K562 (cell line): ENCODE measurements around the gene GALNS. TPM values are rescaled to one million over a fixed set of nuclear protein-coding genes. Genes with fewer than 3 reads are reported as not detected.

Experiments
- ARHGAP35 ChIP-seq: fragments of 450-650 bp; IDR thresholded peaks from 2 replicates; pipeline ENCODE4 v1.6.1; 2018; ENCODE audit not compliant: partially characterized antibody
- FIP1L1 ChIP-seq: fragments of 200-400 bp; formaldehyde crosslinking; IDR thresholded peaks from 2 replicates; pipeline ENCODE4 v1.6.1; 2018; ENCODE audit warnings: mild to moderate bottlenecking, low read depth, low read length; ENCODE audit not compliant: poor library complexity, severe bottlenecking
- HNRNPK ChIP-seq: fragments of 200-400 bp; formaldehyde crosslinking; IDR thresholded peaks from one replicate; pipeline ENCODE4 v1.6.1; 2018; ENCODE audit warnings: mild to moderate bottlenecking, low read depth, low read length; ENCODE audit not compliant: poor library complexity, severe bottlenecking
- IRF1 ChIP-seq: sonication (generic); formaldehyde crosslinking; IDR thresholded peaks from 2 replicates; pipeline ENCODE4 v1.8.0; 2022; ENCODE audit warnings: missing genetic modification reagents, mild to moderate bottlenecking, borderline replicate concordance
- KDM4B ChIP-seq, 2 experiments: fragments of 450-650 bp in 1 of 2; sonication (generic) in 1 of 2; IDR thresholded peaks; 2 replicates each; pipeline ENCODE4 v1.6.1; 2016 to 2017; ENCODE audit warnings: borderline replicate concordance in 2 of 2, antibody characterized with exemption in 1 of 2, low read depth in 1 of 2, mild to moderate bottlenecking in 1 of 2
- MEIS2 ChIP-seq: fragments of 450-650 bp; IDR thresholded peaks from 2 replicates; pipeline ENCODE4 v1.6.1; 2014; ENCODE audit warnings: mild to moderate bottlenecking; ENCODE audit not compliant: partially characterized antibody
- NFRKB ChIP-seq: fragments of 450-650 bp; IDR thresholded peaks from 2 replicates; pipeline ENCODE4 v1.6.1; 2016; ENCODE audit warnings: low read depth
- PPARD ChIP-seq: fragments of 250-450 bp; sonication (Bioruptor Pico); IDR thresholded peaks from 2 replicates; pipeline ENCODE4 v1.8.0; 2022; ENCODE audit warnings: inconsistent platforms, mild to moderate bottlenecking, moderate library complexity
- RBFOX2 ChIP-seq: fragments of 200-400 bp; formaldehyde crosslinking; IDR thresholded peaks from 2 replicates; pipeline ENCODE4 v1.6.1; 2017; ENCODE audit warnings: low read depth, mild to moderate bottlenecking, low read length, moderate library complexity
- RBM22 ChIP-seq: fragments of 200-400 bp; formaldehyde crosslinking; IDR thresholded peaks from 2 replicates; pipeline ENCODE4 v1.6.1; 2018; ENCODE audit warnings: low read length, low read depth; ENCODE audit not compliant: poor library complexity, severe bottlenecking
- SFPQ ChIP-seq: fragments of 200-400 bp; formaldehyde crosslinking; IDR thresholded peaks from 2 replicates; pipeline ENCODE4 v1.6.1; 2017; ENCODE audit warnings: mild to moderate bottlenecking, low read depth, low read length, moderate library complexity
- ZBED1 ChIP-seq: IDR thresholded peaks from 2 replicates; pipeline ENCODE4 v1.6.1; 2014
- ZNF121 ChIP-seq: sonication (generic); formaldehyde crosslinking; conservative IDR thresholded peaks from 2 replicates; pipeline ENCODE4 v1.8.0; 2022; ENCODE audit warnings: missing genetic modification reagents
- ZNF253 ChIP-seq: fragments of 250-450 bp; sonication (Bioruptor Pico); conservative IDR thresholded peaks from 2 replicates; pipeline ENCODE4 v1.6.1; 2021; ENCODE audit warnings: mild to moderate bottlenecking
- ZNF551 ChIP-seq: fragments of 250-450 bp; sonication (Bioruptor Pico); IDR thresholded peaks from 2 replicates; pipeline ENCODE4 v1.5.0; 2021; ENCODE audit warnings: mild to moderate bottlenecking, moderate library complexity
- ZNF695 ChIP-seq: fragments of 450-650 bp; formaldehyde crosslinking; IDR thresholded peaks from 2 replicates; pipeline ENCODE4 v1.4.0; 2020; ENCODE audit warnings: mild to moderate bottlenecking, moderate library complexity
- polyA plus RNA-seq, 8 experiments: library from polyadenylated mRNA; depleted of rRNA in 4 of 8; stranded (reverse) in 5 of 8; unstranded in 3 of 8; fragments of >200 nt; fragmentation: Nextera tagmentation in 2 of 8; fragmentation: Illumina TruSeq in 1 of 8; extraction: Ambion mirVana in 2 of 8; extraction: Trizol in 1 of 8; gene quantifications; 2 replicates each; pipeline versions ENCODE4 v1.2.1 to v1.2.3, GENCODE V29; 2011 to 2014; ENCODE audit warnings: inconsistent platforms in 1 of 8, missing spikeins in 1 of 8
- total RNA-seq, 7 experiments: library from RNA; depleted of rRNA in 6 of 7; stranded (reverse); fragments of >200 nt in 6 of 7; fragmentation: Illumina TruSeq in 2 of 7; extraction: Trizol in 2 of 7; gene quantifications; 2 replicates each; pipeline versions ENCODE4 v1.2.1 to v1.2.3, GENCODE V29; 2011 to 2021; ENCODE audit warnings: low replicate concordance in 1 of 7
- TF ChIP-seq, protein P1 (sequence below), 3 experiments: fragments of 200-800 bp in 1 of 3; sonication (Bioruptor generic) in 1 of 3; sonication (generic) in 1 of 3; formaldehyde crosslinking in 1 of 3; IDR thresholded peaks; 2 replicates each; pipeline versions ENCODE4 v1.6.1 to v1.8.0; 2016 to 2022; ENCODE audit warnings: mild to moderate bottlenecking in 2 of 3, missing compliant biosample characterization in 2 of 3, missing genetic modification characterization in 2 of 3, missing genetic modification reagents in 1 of 3
- TF ChIP-seq, protein P2 (sequence below), 2 experiments: fragments of 450-650 bp; conservative IDR thresholded peaks; 2 replicates each; pipeline ENCODE4 v1.6.1; 2017; ENCODE audit warnings: mild to moderate bottlenecking in 2 of 2, moderate library complexity in 2 of 2

Gene GALNS
- total and polyA plus RNA-seq, 9 of the 15 experiments (the other 6 are each of a cell fraction or from before 2014, with no cell fraction given) = 0.38 to 13.2 (median 4.3) TPM

GRCh38 chr16:88784074-88784855 is 72.5 kb downstream of the GALNS start (continued):
- TF ChIP-seq SFPQ = no peak
- peak; percentile 1 for TF ChIP-seq RBM22
- peak; percentile 79 for TF ChIP-seq RBFOX2
- peak; percentile 73; the same call in 1 of the 2 replicates for TF ChIP-seq IRF1 (CRISPR knock-in tag)
- TF ChIP-seq ZBED1 = no peak
- TF ChIP-seq, protein P1, sequence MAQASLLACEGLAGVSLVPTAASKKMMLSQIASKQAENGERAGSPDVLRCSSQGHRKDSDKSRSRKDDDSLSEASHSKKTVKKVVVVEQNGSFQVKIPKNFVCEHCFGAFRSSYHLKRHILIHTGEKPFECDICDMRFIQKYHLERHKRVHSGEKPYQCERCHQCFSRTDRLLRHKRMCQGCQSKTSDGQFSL (CRISPR knock-in tag; IDR thresholded peaks at IDR 0.05) = peak; percentile 88
- TF ChIP-seq, protein P1 (tag; IDR thresholded peaks at IDR 0.05) = peak in 1 of 2 experiments; percentile 64; a peak in 1 of 4 replicates
- TF ChIP-seq MEIS2 = no peak
- no peak for TF ChIP-seq ZNF551 (CRISPR knock-in tag)
- TF ChIP-seq ZNF121 = 0 out of 2 replicates have a peak, but pooled peaks have one; percentile 7
- TF ChIP-seq PPARD (CRISPR knock-in tag) = no peak
- TF ChIP-seq ZNF695 (CRISPR knock-in tag) = no peak
- TF ChIP-seq KDM4B (IDR thresholded peaks at IDR 0.05; ENCODE audit: borderline replicate concordance in 2 of 2, low read depth in 1 of 2) = peak in 1 of 2 experiments; percentile 23; a peak in 1 of 4 replicates
- TF ChIP-seq, protein P2, sequence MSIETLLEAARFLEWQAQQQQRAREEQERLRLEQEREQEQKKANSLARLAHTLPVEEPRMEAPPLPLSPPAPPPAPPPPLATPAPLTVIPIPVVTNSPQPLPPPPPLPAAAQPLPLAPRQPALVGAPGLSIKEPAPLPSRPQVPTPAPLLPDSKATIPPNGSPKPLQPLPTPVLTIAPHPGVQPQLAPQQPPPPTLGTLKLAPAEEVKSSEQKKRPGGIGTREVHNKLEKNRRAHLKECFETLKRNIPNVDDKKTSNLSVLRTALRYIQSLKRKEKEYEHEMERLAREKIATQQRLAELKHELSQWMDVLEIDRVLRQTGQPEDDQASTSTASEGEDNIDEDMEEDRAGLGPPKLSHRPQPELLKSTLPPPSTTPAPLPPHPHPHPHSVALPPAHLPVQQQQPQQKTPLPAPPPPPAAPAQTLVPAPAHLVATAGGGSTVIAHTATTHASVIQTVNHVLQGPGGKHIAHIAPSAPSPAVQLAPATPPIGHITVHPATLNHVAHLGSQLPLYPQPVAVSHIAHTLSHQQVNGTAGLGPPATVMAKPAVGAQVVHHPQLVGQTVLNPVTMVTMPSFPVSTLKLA (conservative IDR thresholded peaks at IDR 0.05) = peak; percentile 41 to 59; a peak in 1 of 4 replicates
- TF ChIP-seq FIP1L1 = no peak
- TF ChIP-seq ARHGAP35 = no peak
- no peak for TF ChIP-seq ZNF253 (CRISPR knock-in tag)
- no peak for TF ChIP-seq NFRKB
- no peak for TF ChIP-seq HNRNPK
